SHP77 (cell line): Measurements from ENCODE around the gene PPP1R10.
"Not testable (repeated sequence)": the region's sequence is repeated elsewhere in the genome, so short reads cannot be mapped to it uniquely, and the experiment has no call there.

ENCODE experiments used
- DNase-seq, 2 experiments: peaks; one replicate each; lab custom pipeline; 2025; lab: John Stamatoyannopoulos, UW

The PPP1R10 gene

DNA sequence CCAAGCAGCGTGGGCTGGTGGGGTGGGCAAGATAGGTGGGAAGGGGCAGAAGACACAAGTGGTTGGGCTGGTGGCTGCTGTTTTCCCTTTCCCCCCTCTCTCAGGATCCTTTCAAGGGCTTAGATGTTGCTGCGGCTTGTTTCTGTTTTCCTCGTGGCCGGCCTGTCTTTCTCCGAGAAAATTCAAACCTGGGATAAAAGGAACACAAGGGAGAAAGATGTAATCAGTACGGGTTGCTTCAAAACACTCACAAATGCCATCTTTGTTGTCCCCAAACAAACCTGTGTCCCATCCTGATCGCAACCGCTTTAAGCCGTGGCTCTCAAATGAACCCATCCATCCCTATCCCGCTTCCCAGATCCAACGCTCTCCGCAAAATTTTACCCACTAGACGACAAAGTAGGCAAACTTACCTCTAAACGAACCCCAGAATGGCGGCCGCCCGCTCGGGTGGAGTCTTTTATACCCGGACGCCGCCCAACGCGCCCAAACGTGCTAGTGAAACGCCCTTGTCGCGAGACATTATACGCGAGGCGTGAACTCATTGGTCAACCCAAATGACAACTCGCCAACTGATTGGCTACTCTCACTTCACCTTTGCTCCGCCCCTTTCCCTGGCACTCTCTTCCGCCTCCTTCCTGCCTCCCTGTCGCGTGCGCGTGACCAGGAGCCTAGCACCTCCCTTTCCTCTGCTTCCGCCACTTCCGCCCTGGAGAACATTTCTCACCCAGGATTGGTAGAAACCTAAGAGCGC is at the start of gene PPP1R10:
TSS of gene PPP1R10 (minus strand) at position 433 of the 754 bp plus-strand sequence. CDS start 7,299 bp downstream, outside the sequence.
- peak; percentile 98 to 99 for DNase-seq

- DNase-seq, result not testable (repeated sequence)
Measured at GRCh38 chr6:30666300-30666699, 49.3 kb upstream of the PPP1R10 start.

DNA sequence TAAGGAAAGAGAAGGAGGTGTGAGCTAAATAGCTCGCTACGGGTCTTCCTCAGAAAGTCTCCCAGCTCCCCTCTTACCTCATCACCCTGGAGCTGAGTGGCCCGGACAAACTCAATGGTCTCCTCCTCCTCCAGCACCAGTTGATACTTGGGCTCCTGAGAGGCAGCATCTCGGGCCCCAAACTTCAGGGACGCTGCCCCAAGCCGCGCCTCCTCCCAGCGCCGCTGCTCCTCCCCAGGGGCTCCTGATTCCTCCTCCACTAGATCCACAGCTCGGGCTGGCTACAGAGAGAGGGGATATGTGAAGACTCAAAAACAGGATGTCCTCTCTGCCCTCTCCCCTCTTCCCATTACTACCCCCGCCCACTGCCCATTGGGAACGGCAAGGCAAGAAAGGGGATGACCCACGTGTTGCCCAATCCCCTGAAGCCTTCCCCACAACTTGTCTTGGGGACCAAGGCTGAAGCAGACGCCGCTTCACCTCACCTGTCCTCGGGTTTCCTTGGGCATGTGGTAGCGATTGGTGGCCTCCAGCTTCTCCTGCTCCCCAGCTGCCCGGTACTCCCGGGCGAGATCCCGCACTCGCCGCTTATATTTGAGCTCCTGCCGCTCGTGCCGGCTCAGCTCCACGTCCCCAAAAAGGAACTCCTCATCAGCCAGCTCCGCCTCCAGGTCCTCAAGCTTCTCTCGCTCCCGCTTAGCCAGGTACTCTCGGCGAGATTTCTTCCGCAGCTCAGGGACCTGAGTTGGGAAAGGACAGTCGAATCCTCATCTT is 48.1 kb upstream of the PPP1R10 start:
- no peak for DNase-seq

DNA sequence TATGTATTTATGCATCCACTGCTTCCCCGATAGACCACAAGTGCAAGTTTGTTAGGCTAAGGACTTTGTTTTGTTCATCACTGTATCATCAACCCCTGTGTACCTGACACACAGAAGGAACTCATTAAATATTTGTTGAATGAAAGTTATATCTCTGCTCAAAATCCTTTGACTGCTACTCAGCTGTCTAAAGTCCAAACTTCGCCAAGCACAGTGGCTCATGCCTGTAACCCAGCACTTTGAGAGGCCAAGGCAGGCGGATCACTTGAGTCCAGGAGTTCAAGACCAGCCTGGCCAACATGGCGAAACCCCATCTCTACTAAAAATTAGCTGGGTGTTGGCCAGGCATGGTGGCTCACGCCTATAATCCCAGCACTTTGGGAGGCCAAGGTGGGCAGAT is 40.9 kb upstream of the PPP1R10 start:
- DNase-seq, result not testable (repeated sequence)

DNA sequence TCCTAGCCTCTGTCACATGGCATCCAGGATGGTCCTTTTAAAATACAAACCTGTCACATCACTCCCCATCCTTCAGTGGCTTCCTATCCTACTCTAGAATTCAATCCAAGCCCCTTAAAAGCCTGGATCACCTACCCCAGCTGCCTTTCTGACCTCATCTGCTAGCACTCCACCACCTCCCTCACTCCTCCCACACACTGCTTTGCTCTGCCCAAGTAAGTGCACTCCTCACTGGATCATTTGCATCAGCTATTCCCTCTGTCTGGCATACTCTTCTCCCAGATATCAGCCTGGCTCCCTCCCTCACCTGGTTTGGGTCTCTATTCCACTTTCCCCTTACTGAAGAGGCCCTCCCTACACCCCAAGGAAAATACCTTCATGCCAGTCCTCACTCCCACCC is 40.4 kb upstream of the PPP1R10 start:
- no peak for DNase-seq

GRCh38 chr6:30656513-30656912 is 39.5 kb upstream of the PPP1R10 start:
- no peak for DNase-seq

DNA sequence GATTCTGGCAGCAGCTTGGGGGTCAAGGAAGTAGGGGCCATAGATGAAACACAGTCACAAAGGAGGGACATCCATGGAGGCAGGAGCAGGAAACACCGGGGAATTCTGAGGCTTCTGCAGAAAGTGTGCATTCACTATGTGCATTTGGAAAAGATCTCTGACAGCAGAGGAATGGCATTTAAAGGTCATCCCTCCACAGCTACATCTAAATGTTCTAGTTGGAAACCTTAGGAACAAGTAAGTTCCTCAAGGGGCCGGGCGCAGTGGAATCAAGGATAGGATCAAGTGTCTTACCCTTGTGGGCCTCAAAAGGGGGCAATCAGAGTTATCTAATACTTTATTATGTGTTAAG is 38.7 kb upstream of the PPP1R10 start:
- DNase-seq, result no peak

DNA sequence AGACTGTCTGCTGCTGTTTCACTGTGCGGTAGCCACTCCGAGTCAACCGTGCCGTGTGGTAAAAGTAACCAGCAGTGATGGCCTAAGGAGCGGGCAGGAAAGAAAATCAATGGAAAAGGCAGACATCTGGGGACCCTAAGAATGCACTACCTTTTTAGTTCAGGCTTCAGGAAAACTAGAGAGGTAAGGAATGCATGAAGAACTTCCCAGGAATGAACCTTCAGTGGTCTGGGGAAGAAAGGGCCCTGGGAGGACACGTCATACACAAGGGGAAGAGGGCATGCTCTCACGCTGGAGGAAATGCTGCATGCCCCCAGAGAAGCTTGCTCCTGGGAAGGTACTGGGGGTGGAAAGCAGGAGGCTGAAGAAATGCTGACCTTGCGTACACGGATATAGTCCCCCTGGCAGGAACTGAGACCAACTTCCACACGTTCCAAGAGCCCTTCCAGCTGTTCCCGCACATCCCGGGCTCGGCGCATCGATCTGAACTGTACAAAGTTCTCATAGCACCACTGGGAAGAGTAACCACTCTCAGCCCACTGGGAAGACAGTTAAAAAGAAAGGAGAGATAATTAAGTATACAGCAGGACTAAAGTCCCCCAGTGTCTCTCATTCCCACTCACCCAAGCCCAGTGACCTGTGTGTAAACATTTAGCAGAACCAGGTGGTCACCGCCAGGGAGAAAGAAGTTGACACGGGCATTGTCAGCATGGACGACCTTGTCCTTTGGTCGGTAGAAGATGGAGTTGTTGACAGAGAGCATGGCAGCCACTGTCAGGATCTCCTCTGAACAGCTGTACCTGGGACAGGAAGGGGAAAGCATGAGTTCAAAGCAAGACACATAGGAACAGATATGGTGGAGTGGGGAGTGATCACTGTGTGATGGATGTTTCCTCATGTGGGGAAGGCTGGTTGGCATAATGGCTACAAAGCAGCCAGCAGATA is 38.0 kb upstream of the PPP1R10 start:
- no peak for DNase-seq

- DNase-seq, result no peak
Measured at GRCh38 chr6:30651143-30651542, 34.1 kb upstream of the PPP1R10 start.

DNA sequence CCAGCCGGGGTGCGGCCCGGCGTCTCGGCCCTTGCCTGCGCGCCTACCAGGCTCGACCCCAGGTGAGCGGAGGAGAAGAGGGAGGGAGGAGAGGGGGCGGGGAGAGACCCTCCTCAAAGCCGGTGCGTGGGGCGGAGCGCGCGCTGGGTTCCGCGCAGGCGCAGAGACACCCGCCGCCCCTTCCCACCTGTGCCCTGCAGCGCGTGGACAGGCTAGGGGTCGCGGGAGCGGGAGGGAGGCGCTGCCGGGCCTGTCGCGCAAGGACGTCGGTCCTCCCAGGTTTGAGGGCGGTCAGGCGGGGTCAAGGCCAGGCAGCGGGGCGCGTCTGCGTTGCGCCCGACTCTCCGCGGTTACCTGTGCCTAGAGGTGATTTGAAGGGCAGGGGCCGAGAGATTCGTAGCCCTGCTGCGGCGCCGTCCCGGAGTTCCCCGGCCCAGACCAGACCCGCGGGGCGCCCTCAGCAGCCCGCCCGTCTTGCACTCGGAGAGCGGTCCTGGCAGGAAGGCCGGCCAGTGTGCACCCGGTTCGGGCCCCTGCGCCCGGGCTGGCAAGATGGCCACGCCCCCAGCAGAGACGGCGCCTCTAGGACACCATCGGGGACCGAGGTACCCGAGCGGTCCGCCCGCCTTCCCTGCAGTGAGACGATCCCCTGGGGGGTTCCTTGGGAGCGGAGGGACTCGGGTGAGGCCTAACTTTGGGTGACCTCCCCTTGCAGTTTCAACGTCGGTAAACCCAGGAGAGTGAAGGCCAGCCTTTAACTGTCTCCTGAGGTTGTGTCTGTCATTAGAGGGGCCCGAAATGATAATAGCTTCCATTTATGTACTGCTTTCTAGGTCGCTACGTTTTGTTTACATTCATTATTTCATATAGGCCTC is 30.4 kb upstream of the PPP1R10 start:
- peak; percentile 57 to 88 for DNase-seq

- DNase-seq, result peak; percentile 80 to 94
Measured at GRCh38 chr6:30646450-30647241, 29.6 kb upstream of the PPP1R10 start, which contains the start of gene C6orf136. Gene C6orf136 (plus strand): TSS chr6:30647133. CDS start chr6:30647232, 99 bp downstream.

DNA sequence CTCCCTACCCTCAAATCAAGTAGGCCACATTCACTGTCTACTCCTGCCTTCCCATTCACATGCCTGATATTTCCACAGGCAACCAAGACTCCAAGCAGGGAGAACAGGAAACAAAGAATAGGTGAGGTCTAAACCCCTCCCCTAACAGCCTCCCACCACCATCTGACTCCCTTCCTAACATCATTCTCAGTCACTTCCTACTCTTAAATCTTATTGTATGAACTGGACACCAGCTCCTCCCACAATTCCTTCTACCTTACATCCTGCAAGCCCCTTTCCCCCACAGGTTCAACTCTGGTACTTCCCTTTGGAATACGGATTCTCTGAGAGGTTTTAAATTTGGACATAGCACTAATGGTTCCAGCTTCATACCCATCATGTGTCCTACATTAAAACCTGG is 28.9 kb upstream of the PPP1R10 start:
- no peak for DNase-seq

DNA sequence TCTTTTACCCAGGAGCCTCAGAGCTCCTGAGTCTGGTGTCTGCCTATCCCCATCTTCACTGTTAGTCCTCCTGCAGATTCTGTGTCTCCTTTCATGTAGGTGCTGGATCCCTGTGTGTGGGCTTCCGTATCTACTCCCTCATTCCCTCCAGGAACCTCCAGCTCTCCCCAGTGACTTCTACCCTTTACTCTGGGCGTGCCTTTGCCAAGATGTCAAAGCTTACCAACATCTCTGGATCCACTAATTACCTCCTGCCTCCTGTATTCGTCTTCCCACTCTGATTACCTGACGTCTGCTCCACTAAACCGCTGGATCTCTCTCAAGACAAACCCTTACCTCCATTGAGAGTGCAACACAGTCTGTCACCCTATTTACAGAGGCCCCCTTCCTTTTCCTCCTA is 27.7 kb upstream of the PPP1R10 start:
- no peak for DNase-seq

DNA sequence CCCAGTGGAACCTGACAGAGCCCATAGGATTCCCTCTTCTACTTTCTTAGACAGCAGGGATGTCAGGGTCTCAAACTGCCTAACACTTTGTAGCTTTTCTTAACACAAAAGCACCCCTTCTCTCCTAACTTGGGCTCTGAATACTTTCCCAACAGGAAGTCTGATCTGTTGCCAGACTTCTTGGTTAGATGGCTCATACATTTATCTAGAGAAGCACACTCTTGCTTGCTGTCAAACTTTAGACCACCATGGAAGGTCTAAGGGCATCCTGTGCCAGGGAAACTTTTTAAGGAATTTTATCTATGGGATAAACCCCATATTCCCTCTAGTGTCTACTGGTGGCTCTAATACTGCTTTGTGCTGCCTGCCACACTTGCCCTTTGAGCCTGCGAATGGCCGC is 26.6 kb upstream of the PPP1R10 start:
- no peak for DNase-seq

DNA sequence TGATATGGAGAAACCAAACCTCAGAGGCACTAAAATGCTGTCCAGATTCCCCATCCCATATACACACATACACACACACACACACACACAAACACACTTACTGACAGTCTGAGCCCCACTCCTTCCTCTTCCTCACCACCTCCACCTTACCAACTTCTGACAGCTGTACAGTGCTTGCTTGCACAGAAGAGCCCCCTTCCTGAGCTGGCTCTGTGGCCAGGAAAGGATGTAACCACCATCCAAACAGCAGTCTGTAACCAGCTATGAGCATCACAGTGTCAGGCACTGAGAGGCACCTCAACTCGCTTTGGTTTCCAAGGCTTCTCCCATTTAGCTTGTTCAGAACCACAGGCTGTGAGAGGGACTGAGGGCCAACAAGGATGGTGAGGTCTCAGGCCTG is 24.0 kb upstream of the PPP1R10 start:
- DNase-seq, result no peak

DNA sequence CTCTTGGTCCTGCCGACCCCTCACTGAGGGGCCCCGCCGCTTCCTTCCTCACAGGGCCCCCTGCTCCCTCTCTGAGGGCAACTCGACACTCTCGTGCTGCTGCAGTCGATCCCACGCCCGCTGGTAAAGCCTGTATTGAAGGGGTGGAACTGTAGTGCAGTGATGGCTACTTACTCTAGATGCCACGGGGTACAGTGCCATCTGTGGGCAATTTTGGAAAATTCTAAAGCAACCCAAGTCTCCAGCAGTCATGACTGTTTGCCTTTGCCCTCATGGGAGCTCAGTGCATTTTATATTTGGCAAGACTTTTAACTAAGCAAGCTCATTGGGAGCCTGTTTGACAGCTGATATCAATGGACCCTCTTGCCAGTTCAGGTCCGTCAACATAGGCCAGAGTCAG is 23.4 kb upstream of the PPP1R10 start:
- DNase-seq, result no peak

- DNase-seq, result no peak
Measured at GRCh38 chr6:30635834-30636233, 18.8 kb upstream of the PPP1R10 start.

- peak; percentile 64 to 82 for DNase-seq
Measured at GRCh38 chr6:30626484-30627366, 9.7 kb upstream of the PPP1R10 start, which contains the start of gene ATAT1. Gene ATAT1 (plus strand): TSS chr6:30626874.

GRCh38 chr6:30625511-30625910 is 8.5 kb upstream of the PPP1R10 start:
- no peak for DNase-seq
